Measurements from ENCODE around the gene BBS9. TPM values are rescaled to one million over a fixed set of nuclear protein-coding genes. Genes with fewer than 3 reads are reported as not detected.

BBS9 gene
- total RNA-seq, 1 experiment from 2014 or later, result 9.4 TPM

GRCh38 chr7:33500703-33501701 lies 371.6 kb downstream of the BBS9 start:
- no peak for DNase-seq
- intact Hi-C loops (cut with micrococcal nuclease; ENCODE audit: unreplicated experiment), result no loop called here
- BruUV-seq (replicated peaks), result no TSS peak
- no peaks in the 10 kb centered on the region for H3K9me3 Mint-ChIP-seq (ENCODE audit: low read depth, unreplicated experiment)
- no peak for TF ChIP-seq CTCF (IDR thresholded peaks at IDR 0.05; ENCODE audit: unreplicated experiment)
- H3K36me3 Mint-ChIP-seq (ENCODE audit: insufficient read depth, unreplicated experiment), result no peaks in the 10 kb centered on the region
- no peak overlapping the region for H3K27ac Mint-ChIP-seq (ENCODE audit: unreplicated experiment)
- CTCF ChIA-PET, result no interaction called here
- H3K4me3 Mint-ChIP-seq (ENCODE audit: low read depth, unreplicated experiment), result no peak overlapping the region
- no peaks in the 10 kb centered on the region for H3K27me3 Mint-ChIP-seq (ENCODE audit: unreplicated experiment)
- no peaks in the 10 kb centered on the region for H3K4me1 Mint-ChIP-seq (ENCODE audit: low read depth, unreplicated experiment)

GRCh38 chr7:33503014-33503413 lies 373.6 kb downstream of the BBS9 start:
- DNase-seq, result no peak
- no peak overlapping the region for H3K4me3 Mint-ChIP-seq (ENCODE audit: low read depth, unreplicated experiment)
- no peak for TF ChIP-seq CTCF (IDR thresholded peaks at IDR 0.05; ENCODE audit: unreplicated experiment)
- intact Hi-C loops (cut with micrococcal nuclease; ENCODE audit: unreplicated experiment), result no loop called here
- no peak overlapping the region for H3K27ac Mint-ChIP-seq (ENCODE audit: unreplicated experiment)
- no peaks in the 10 kb centered on the region for H3K36me3 Mint-ChIP-seq (ENCODE audit: insufficient read depth, unreplicated experiment)
- CTCF ChIA-PET, result no interaction called here
- H3K27me3 Mint-ChIP-seq (ENCODE audit: unreplicated experiment), result no peaks in the 10 kb centered on the region
- no peaks in the 10 kb centered on the region for H3K4me1 Mint-ChIP-seq (ENCODE audit: low read depth, unreplicated experiment)
- no TSS peak for BruUV-seq (replicated peaks)
- no peaks in the 10 kb centered on the region for H3K9me3 Mint-ChIP-seq (ENCODE audit: low read depth, unreplicated experiment)

GRCh38 chr7:33503736-33504135 lies 374.4 kb downstream of the BBS9 start:
- no peak overlapping the region for H3K4me3 Mint-ChIP-seq (ENCODE audit: low read depth, unreplicated experiment)
- CTCF ChIA-PET, result no interaction called here
- no peaks in the 10 kb centered on the region for H3K36me3 Mint-ChIP-seq (ENCODE audit: insufficient read depth, unreplicated experiment)
- H3K27me3 Mint-ChIP-seq (ENCODE audit: unreplicated experiment), result no peaks in the 10 kb centered on the region
- H3K4me1 Mint-ChIP-seq (ENCODE audit: low read depth, unreplicated experiment), result no peaks in the 10 kb centered on the region
- H3K9me3 Mint-ChIP-seq (ENCODE audit: low read depth, unreplicated experiment), result no peaks in the 10 kb centered on the region
- no peak for TF ChIP-seq CTCF (IDR thresholded peaks at IDR 0.05; ENCODE audit: unreplicated experiment)
- no peak overlapping the region for H3K27ac Mint-ChIP-seq (ENCODE audit: unreplicated experiment)
- no peak for DNase-seq
- intact Hi-C loops (cut with micrococcal nuclease; ENCODE audit: unreplicated experiment), result no loop called here
- BruUV-seq (replicated peaks), result no TSS peak

- BruUV-seq (replicated peaks), result no TSS peak
- Mint-ChIP-seq H3K27me3 (ENCODE audit: unreplicated experiment) (no peaks in the 10 kb centered on the region), H3K36me3 (ENCODE audit: insufficient read depth, unreplicated experiment) (no peaks in the 10 kb centered on the region), H3K4me1 (ENCODE audit: low read depth, unreplicated experiment) (no peaks in the 10 kb centered on the region), H3K9me3 (ENCODE audit: low read depth, unreplicated experiment) (no peaks in the 10 kb centered on the region), H3K4me3 (ENCODE audit: low read depth, unreplicated experiment) (no peak overlapping the region), H3K27ac (ENCODE audit: unreplicated experiment) (no peak overlapping the region)
- no peak for TF ChIP-seq CTCF (IDR thresholded peaks at IDR 0.05; ENCODE audit: unreplicated experiment)
- no peak for DNase-seq
- CTCF ChIA-PET, result no interaction called here
- intact Hi-C loops (cut with micrococcal nuclease; ENCODE audit: unreplicated experiment), result no loop called here
Observed at GRCh38 chr7:33504266-33504665, 374.9 kb downstream of the BBS9 start.

All from Calu3 (cell line).